Stimulated activated naive CD4-positive, alpha-beta T cell treated with Interleukin-2 at 50 U/mL for 16 hours (primary cell): ENCODE results near the gene HS3ST3A1.
"Not testable (repeated sequence)": the region's sequence is repeated elsewhere in the genome, so short reads cannot be mapped to it uniquely, and the experiment has no call there.

Experiments
- DNase-seq: peaks from one replicate; lab custom pipeline; 2025; lab: John Stamatoyannopoulos, UW

Gene HS3ST3A1

GRCh38 chr17:13538841-13539411 lies 62.8 kb downstream of the HS3ST3A1 start:
- DNase-seq, result no peak

- DNase-seq, result no peak
Measured at GRCh38 chr17:13537871-13538643, 63.7 kb downstream of the HS3ST3A1 start.

GRCh38 chr17:13537167-13537731 lies 64.5 kb downstream of the HS3ST3A1 start:
- no peak for DNase-seq

GRCh38 chr17:13534946-13535345 lies 66.8 kb downstream of the HS3ST3A1 start:
- no peak for DNase-seq

- no peak for DNase-seq
Measured at GRCh38 chr17:13531721-13532120, 70.0 kb downstream of the HS3ST3A1 start.

GRCh38 chr17:13525876-13526275 lies 75.9 kb downstream of the HS3ST3A1 start:
- no peak for DNase-seq

GRCh38 chr17:13523164-13523563 lies 78.6 kb downstream of the HS3ST3A1 start:
- no peak for DNase-seq

GRCh38 chr17:13522749-13523148 lies 79.0 kb downstream of the HS3ST3A1 start:
- no peak for DNase-seq

- DNase-seq, result no peak
Measured at GRCh38 chr17:13521784-13522183, 79.9 kb downstream of the HS3ST3A1 start.

- no peak for DNase-seq
Measured at GRCh38 chr17:13520899-13521572, 80.7 kb downstream of the HS3ST3A1 start.

- no peak for DNase-seq
Measured at GRCh38 chr17:13518261-13519000, 83.3 kb downstream of the HS3ST3A1 start.

GRCh38 chr17:13513039-13513405 lies 88.7 kb downstream of the HS3ST3A1 start:
- no peak for DNase-seq

- DNase-seq, result no peak
Measured at GRCh38 chr17:13510062-13510461, 91.7 kb downstream of the HS3ST3A1 start.

- DNase-seq, result no peak
Measured at GRCh38 chr17:13509527-13509926, 92.2 kb downstream of the HS3ST3A1 start.

GRCh38 chr17:13508896-13509295 lies 92.8 kb downstream of the HS3ST3A1 start:
- no peak for DNase-seq

GRCh38 chr17:13503526-13503925 lies 98.2 kb downstream of the HS3ST3A1 start:
- no peak for DNase-seq

GRCh38 chr17:13502263-13502662 lies 99.5 kb downstream of the HS3ST3A1 start:
- DNase-seq, result no peak

- DNase-seq, result no peak
Measured at GRCh38 chr17:13500947-13501346, 100.8 kb downstream of the HS3ST3A1 start.

- no peak for DNase-seq
Measured at GRCh38 chr17:13498184-13498583, 103.5 kb downstream of the HS3ST3A1 start.

- not testable (repeated sequence) for DNase-seq
Measured at GRCh38 chr17:13496553-13497056, 105.1 kb downstream of the HS3ST3A1 start.

- DNase-seq, result no peak
Measured at GRCh38 chr17:13495423-13495822, 106.3 kb downstream of the HS3ST3A1 start.

GRCh38 chr17:13492737-13493122 lies 109.0 kb downstream of the HS3ST3A1 start:
- DNase-seq, result no peak
